Stimulated activated CD8-positive, alpha-beta memory T cell treated with anti-CD3 and anti-CD28 coated beads, Interleukin-15, amount 100 ng/mL, for 24 hours (primary cell): Measurements from ENCODE around the gene FBXO24.
"Not testable (repeated sequence)": the region's sequence is repeated elsewhere in the genome, so short reads cannot be mapped to it uniquely, and the experiment has no call there.

ENCODE experiments used
- DNase-seq: peaks from one replicate; pipeline ENCODE4 v3.0.0-alpha.2; 2020; ENCODE audit warnings: low read depth

Gene FBXO24

GRCh38 chr7:100561491-100562194 is 24.5 kb upstream of the FBXO24 start:
- no peak for DNase-seq

GRCh38 chr7:100562195-100563099 is 23.7 kb upstream of the FBXO24 start:
- no peak for DNase-seq

GRCh38 chr7:100563100-100563564 is 23.0 kb upstream of the FBXO24 start:
- no peak for DNase-seq

- DNase-seq, result peak; percentile 71
These were observed 22.2 kb upstream of the FBXO24 start for GRCh38 chr7:100563809-100564400.

GRCh38 chr7:100564405-100564804 is 21.7 kb upstream of the FBXO24 start:
- not testable (repeated sequence) for DNase-seq

GRCh38 chr7:100565133-100565571 is 21.0 kb upstream of the FBXO24 start:
- DNase-seq, result no peak

GRCh38 chr7:100566018-100566531 is 20.1 kb upstream of the FBXO24 start:
- DNase-seq, result no peak

- DNase-seq, result no peak
These were observed 18.9 kb upstream of the FBXO24 start for GRCh38 chr7:100567031-100567730.

GRCh38 chr7:100567751-100568175 is 18.4 kb upstream of the FBXO24 start:
- DNase-seq, result no peak

- DNase-seq, result no peak
These were observed 17.8 kb upstream of the FBXO24 start for GRCh38 chr7:100568176-100568895.

GRCh38 chr7:100568896-100569844 is 17.0 kb upstream of the FBXO24 start:
- DNase-seq, result no peak

GRCh38 chr7:100570954-100571828 is 14.9 kb upstream of the FBXO24 start:
- no peak for DNase-seq

GRCh38 chr7:100571829-100572116 is 14.4 kb upstream of the FBXO24 start:
- no peak for DNase-seq

- no peak for DNase-seq
These were observed 13.7 kb upstream of the FBXO24 start for GRCh38 chr7:100572281-100572948.

- DNase-seq, result no peak
These were observed 13.0 kb upstream of the FBXO24 start for GRCh38 chr7:100572949-100573675.

- DNase-seq, result no peak
These were observed 12.3 kb upstream of the FBXO24 start, which contains the start of gene SAP25 for GRCh38 chr7:100573691-100574361. TSS of gene SAP25 (minus strand) at chr7:100573900. CDS start at chr7:100573742, 158 bp downstream.
